ENCODE data around the gene SCARF2.

SCARF2 gene

GRCh38 chr22:20439556-20439927, 1.9 kb upstream of the SCARF2 start:
- no peak for DNase-seq (ENCODE audit: low read depth)

GRCh38 chr22:20438678-20439492, 1.3 kb upstream of the SCARF2 start:
- DNase-seq (ENCODE audit: low read depth): peak; percentile 54

GRCh38 chr22:20438427-20438677, 727 bp upstream of the SCARF2 start:
- DNase-seq (ENCODE audit: low read depth): no peak

- peak; percentile 64 for DNase-seq (ENCODE audit: low read depth)
Observed at GRCh38 chr22:20436768-20437612, 635 bp downstream of the SCARF2 start.

GRCh38 chr22:20436307-20436767, 1.3 kb downstream of the SCARF2 start:
- DNase-seq (ENCODE audit: low read depth): peak; percentile 59

- no peak for DNase-seq (ENCODE audit: low read depth)
Observed at GRCh38 chr22:20435436-20436306, 2.0 kb downstream of the SCARF2 start.

GRCh38 chr22:20434773-20435172, 2.9 kb downstream of the SCARF2 start:
- DNase-seq (ENCODE audit: low read depth): no peak

- DNase-seq (ENCODE audit: low read depth): no peak
Observed at GRCh38 chr22:20434264-20434751, 3.3 kb downstream of the SCARF2 start.

GRCh38 chr22:20433686-20434241, 3.9 kb downstream of the SCARF2 start:
- no peak for DNase-seq (ENCODE audit: low read depth)

- DNase-seq (ENCODE audit: low read depth): no peak
Observed at GRCh38 chr22:20433191-20433590, 4.4 kb downstream of the SCARF2 start.

- no peak for DNase-seq (ENCODE audit: low read depth)
Observed at GRCh38 chr22:20432244-20432686, 5.4 kb downstream of the SCARF2 start.

- no peak for DNase-seq (ENCODE audit: low read depth)
Observed at GRCh38 chr22:20431511-20432192, 6.0 kb downstream of the SCARF2 start.

- no peak for DNase-seq (ENCODE audit: low read depth)
Observed at GRCh38 chr22:20430720-20431510, 6.7 kb downstream of the SCARF2 start.

- DNase-seq (ENCODE audit: low read depth): no peak
Observed at GRCh38 chr22:20430101-20430719, 7.4 kb downstream of the SCARF2 start.

- DNase-seq (ENCODE audit: low read depth): no peak
Observed at GRCh38 chr22:20429254-20430100, 8.1 kb downstream of the SCARF2 start.

- DNase-seq (ENCODE audit: low read depth): no peak
Observed at GRCh38 chr22:20428496-20429253, 8.9 kb downstream of the SCARF2 start.

GRCh38 chr22:20427945-20428417, 9.6 kb downstream of the SCARF2 start:
- no peak for DNase-seq (ENCODE audit: low read depth)

Measured in ELR (cell line).